ENCODE data around the gene OSBP. TPM values are rescaled to one million over a fixed set of nuclear protein-coding genes. Genes with fewer than 3 reads are reported as not detected.

OSBP gene
- total RNA-seq, 1 experiment from 2014 or later = 58.6 TPM

GRCh38 chr11:59562292-59562691 lies 53.3 kb downstream of the OSBP start:
- H3K36me3 Mint-ChIP-seq (ENCODE audit: insufficient read depth, unreplicated experiment) = peaks cover 44% of the 10 kb centered on the region
- DNase-seq = no peak
- peak overlapping the region; percentile 94 for H3K27ac Mint-ChIP-seq (ENCODE audit: unreplicated experiment)
- no peaks in the 10 kb centered on the region for H3K9me3 Mint-ChIP-seq (ENCODE audit: low read depth, unreplicated experiment)
- intact Hi-C loops (cut with micrococcal nuclease; ENCODE audit: unreplicated experiment) = no loop called here
- H3K4me3 Mint-ChIP-seq (ENCODE audit: low read depth, unreplicated experiment) = peak overlapping the region; percentile 74
- H3K4me1 Mint-ChIP-seq (ENCODE audit: low read depth, unreplicated experiment) = peaks cover 21% of the 10 kb centered on the region
- H3K27me3 Mint-ChIP-seq (ENCODE audit: unreplicated experiment) = no peaks in the 10 kb centered on the region
- no peak for TF ChIP-seq CTCF (IDR thresholded peaks at IDR 0.05; ENCODE audit: unreplicated experiment)
- no TSS peak for BruUV-seq (replicated peaks)
- CTCF ChIA-PET = interaction anchor here (1.2 kb wide), 1 partner anchor 25 kb away, joined by 4 read pairs; no protein-coding TSS in a partner anchor

- no peaks in the 10 kb centered on the region for H3K27me3 Mint-ChIP-seq (ENCODE audit: unreplicated experiment)
- peak; percentile 83 for DNase-seq
- CTCF ChIA-PET = interaction anchor here (0.6 to 1.2 kb wide), 4 partner anchors 24 to 108 kb away, joined by 3 to 4 read pairs (median 4); partner anchors contain the start of genes OSBP and PATL1
These were observed 54.7 kb downstream of the OSBP start for GRCh38 chr11:59560702-59561473.

GRCh38 chr11:59560290-59560701 lies 55.3 kb downstream of the OSBP start:
- Mint-ChIP-seq H3K9me3 (ENCODE audit: low read depth, unreplicated experiment) (no peaks in the 10 kb centered on the region), H3K4me1 (ENCODE audit: low read depth, unreplicated experiment) (peaks cover 38% of the 10 kb centered on the region), H3K27me3 (ENCODE audit: unreplicated experiment) (no peaks in the 10 kb centered on the region), H3K4me3 (ENCODE audit: low read depth, unreplicated experiment) (peak overlapping the region; percentile 74), H3K36me3 (ENCODE audit: insufficient read depth, unreplicated experiment) (peaks cover 50% of the 10 kb centered on the region), H3K27ac (ENCODE audit: unreplicated experiment) (peak overlapping the region; percentile 94)
- DNase-seq = peak; percentile 80
- TSS peak; percentile 88 for BruUV-seq (replicated peaks)
- intact Hi-C loops (cut with micrococcal nuclease; ENCODE audit: unreplicated experiment) = no loop called here
- CTCF ChIA-PET = interaction anchor here (0.8 to 0.9 kb wide), 2 partner anchors 23 to 55 kb away, joined by 3 to 4 read pairs; partner anchors contain the start of gene OSBP
- no peak for TF ChIP-seq CTCF (IDR thresholded peaks at IDR 0.05; ENCODE audit: unreplicated experiment)

More at GRCh38 chr11:59560702-59561473, 54.7 kb downstream of the OSBP start:
- H3K4me3 Mint-ChIP-seq (ENCODE audit: low read depth, unreplicated experiment) = peak overlapping the region; percentile 74
- H3K27ac Mint-ChIP-seq (ENCODE audit: unreplicated experiment) = peak overlapping the region; percentile 94
- H3K9me3 Mint-ChIP-seq (ENCODE audit: low read depth, unreplicated experiment) = no peaks in the 10 kb centered on the region
- intact Hi-C loops (cut with micrococcal nuclease; ENCODE audit: unreplicated experiment) = loop anchor here (1.0 kb wide), 1 partner anchor 24 kb away; no protein-coding TSS in a partner anchor
- peaks cover 35% of the 10 kb centered on the region for H3K4me1 Mint-ChIP-seq (ENCODE audit: low read depth, unreplicated experiment)
- peaks cover 53% of the 10 kb centered on the region for H3K36me3 Mint-ChIP-seq (ENCODE audit: insufficient read depth, unreplicated experiment)
- BruUV-seq (replicated peaks) = no TSS peak
- no peak for TF ChIP-seq CTCF (IDR thresholded peaks at IDR 0.05; ENCODE audit: unreplicated experiment)

- Mint-ChIP-seq H3K4me3 (ENCODE audit: low read depth, unreplicated experiment) (peak overlapping the region; percentile 74), H3K36me3 (ENCODE audit: insufficient read depth, unreplicated experiment) (peaks cover 47% of the 10 kb centered on the region), H3K9me3 (ENCODE audit: low read depth, unreplicated experiment) (no peaks in the 10 kb centered on the region), H3K27ac (ENCODE audit: unreplicated experiment) (peak overlapping the region; percentile 94), H3K27me3 (ENCODE audit: unreplicated experiment) (no peaks in the 10 kb centered on the region), H3K4me1 (ENCODE audit: low read depth, unreplicated experiment) (peaks cover 38% of the 10 kb centered on the region)
- no TSS peak for BruUV-seq (replicated peaks)
- TF ChIP-seq CTCF (IDR thresholded peaks at IDR 0.05; ENCODE audit: unreplicated experiment) = no peak
- intact Hi-C loops (cut with micrococcal nuclease; ENCODE audit: unreplicated experiment) = no loop called here
- CTCF ChIA-PET = no interaction called here
- DNase-seq = no peak
These were observed 55.7 kb downstream of the OSBP start for GRCh38 chr11:59559886-59560285.
